RWPE1 (cell line): ENCODE data around the gene CLTB.
A peak's percentile ranks its signal among the peaks of the same experiment; 100 is the strongest.

ENCODE experiments used
- CTCF ChIA-PET: fragments of 350-600 bp; sonication (Branson Sonifier 250); formaldehyde crosslinking; extraction: SDS; loops from one replicate; lab custom pipeline; 2021; lab: Yijun Ruan, JAX
- POLR2A ChIA-PET: fragments of 400-600 bp; formaldehyde crosslinking; extraction: SDS; loops from one replicate; lab custom pipeline; 2020; ENCODE audit warnings: antibody characterized with exemption; ENCODE audit not compliant: low non-redundant PET; lab: Yijun Ruan, JAX
- DNase-seq: peaks from one replicate; pipeline ENCODE4 v3.0.0; 2012; ENCODE audit warnings: low spot score
- H3K27ac ChIP-seq: fragments of 450-650 bp; 2 replicates; pipeline ENCODE4 v1.5.1; 2017
- TF ChIP-seq, protein P1 (sequence below): fragments of 450-650 bp; conservative IDR thresholded peaks from 2 replicates; pipeline ENCODE4 v1.5.1; 2017; ENCODE audit warnings: low read depth, mild to moderate bottlenecking

The CLTB gene

DNA sequence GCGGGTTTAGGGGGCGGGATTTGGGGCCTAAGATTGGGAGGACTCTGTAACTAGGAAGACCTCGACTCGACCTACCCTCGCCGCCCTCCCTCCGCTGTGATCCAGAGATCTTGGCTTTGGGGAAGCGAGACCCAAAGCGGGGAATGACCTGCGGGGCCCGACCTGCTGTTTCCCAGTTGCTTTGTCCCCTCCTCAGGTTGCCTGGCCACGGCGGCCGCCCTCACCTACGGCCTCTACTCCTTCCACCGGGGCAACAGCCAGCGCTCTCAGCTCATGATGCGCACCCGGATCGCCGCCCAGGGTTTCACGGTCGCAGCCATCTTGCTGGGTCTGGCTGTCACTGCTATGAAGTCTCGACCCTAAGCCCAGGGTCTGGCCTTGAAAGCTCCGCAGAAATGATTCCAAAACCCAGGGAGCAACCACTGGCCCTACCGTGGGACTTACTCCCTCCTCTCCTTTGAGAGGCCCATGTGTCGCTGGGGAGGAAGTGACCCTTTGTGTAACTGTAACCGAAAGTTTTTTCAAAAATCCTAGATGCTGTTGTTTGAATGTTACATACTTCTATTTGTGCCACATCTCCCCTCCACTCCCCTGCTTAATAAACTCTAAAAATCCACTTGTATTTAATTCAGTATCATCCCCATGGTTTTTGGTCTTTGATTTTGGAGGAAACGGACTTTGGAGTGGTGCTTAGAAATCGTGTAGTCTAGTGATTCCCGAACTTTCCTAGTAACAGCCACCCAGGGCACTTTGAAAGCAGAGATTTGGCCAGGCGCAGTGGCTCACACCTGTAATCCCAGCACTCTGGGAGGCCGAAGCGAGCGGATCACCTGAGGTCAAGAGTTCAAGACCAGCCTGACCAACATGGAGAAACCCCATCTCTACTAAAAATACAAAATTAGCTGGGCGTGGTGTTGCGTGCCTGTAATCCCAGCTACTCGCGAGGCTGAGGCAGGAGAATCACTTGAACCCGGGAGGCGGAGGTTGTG lies 26.9 kb downstream of the CLTB start:
- H3K27ac ChIP-seq: peak overlapping the region; percentile 99
- TF ChIP-seq, protein P1, sequence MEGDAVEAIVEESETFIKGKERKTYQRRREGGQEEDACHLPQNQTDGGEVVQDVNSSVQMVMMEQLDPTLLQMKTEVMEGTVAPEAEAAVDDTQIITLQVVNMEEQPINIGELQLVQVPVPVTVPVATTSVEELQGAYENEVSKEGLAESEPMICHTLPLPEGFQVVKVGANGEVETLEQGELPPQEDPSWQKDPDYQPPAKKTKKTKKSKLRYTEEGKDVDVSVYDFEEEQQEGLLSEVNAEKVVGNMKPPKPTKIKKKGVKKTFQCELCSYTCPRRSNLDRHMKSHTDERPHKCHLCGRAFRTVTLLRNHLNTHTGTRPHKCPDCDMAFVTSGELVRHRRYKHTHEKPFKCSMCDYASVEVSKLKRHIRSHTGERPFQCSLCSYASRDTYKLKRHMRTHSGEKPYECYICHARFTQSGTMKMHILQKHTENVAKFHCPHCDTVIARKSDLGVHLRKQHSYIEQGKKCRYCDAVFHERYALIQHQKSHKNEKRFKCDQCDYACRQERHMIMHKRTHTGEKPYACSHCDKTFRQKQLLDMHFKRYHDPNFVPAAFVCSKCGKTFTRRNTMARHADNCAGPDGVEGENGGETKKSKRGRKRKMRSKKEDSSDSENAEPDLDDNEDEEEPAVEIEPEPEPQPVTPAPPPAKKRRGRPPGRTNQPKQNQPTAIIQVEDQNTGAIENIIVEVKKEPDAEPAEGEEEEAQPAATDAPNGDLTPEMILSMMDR: no peak
- DNase-seq: no peak
- ChIA-PET CTCF (interaction anchor here (0.7 to 1.1 kb wide), 3 partner anchors 21 to 58 kb away, joined by 3 read pairs; partner anchors contain the start of gene CLTB), POLR2A (interaction anchor here (0.6 to 1.8 kb wide), 3 partner anchors 11 to 100 kb away, joined by 3 to 7 read pairs (median 4); no protein-coding TSS in a partner anchor)

DNA sequence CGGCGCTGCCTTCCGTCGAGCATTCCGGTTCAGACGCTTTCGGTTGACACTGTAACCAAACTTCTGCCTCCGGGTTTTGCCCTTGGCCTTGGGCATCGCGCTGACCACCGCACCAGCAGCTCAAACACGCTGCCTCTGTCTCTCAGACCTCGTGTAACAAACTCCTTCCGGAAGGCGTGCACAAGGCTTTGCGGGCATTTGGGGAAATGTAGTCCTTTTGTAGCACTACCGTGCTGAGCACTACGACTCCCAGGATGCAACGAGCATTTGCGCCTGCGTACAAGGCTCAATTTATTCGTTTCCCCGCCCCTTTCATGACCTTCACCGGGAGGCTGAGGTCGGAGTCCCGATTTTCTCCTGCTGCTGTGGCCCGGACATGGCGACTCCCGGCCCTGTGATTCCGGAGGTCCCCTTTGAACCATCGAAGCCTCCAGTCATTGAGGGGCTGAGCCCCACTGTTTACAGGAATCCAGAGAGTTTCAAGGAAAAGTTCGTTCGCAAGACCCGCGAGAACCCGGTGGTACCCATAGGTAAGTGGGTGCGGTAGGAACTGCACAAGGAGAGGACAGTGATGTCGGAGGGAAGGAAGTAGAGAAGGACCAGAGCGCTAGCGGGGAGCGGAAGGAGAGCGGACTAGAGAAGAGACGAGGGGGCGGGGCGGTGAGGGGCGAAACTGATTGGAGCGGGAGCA lies 27.8 kb downstream of the CLTB start, which contains the start of the genes HIGD2A and NOP16:
Gene HIGD2A, plus strand, starts transcription at position 308 of the 691 bp plus-strand sequence. Its CDS starts 69 bp downstream, at position 377.
Gene NOP16, minus strand, starts transcription at position 155 of the 691 bp plus-strand sequence. Its CDS starts 59 bp downstream, at position 96.
- H3K27ac ChIP-seq: peak within 1 kb of the TSS; percentile 99
- TF ChIP-seq, protein P1: no peak
- ChIA-PET CTCF (interaction anchor here (0.6 to 1.1 kb wide), 5 partner anchors 22 to 924 kb away, joined by 3 read pairs; partner anchors contain the start of gene CLTB), POLR2A (interaction anchor here (1.8 kb wide), 1 partner anchor 18 kb away, joined by 4 read pairs; no protein-coding TSS in a partner anchor)
- peak; percentile 99 for DNase-seq

- peak; percentile 50 for DNase-seq
- peak overlapping the region; percentile 99 for H3K27ac ChIP-seq
- POLR2A ChIA-PET: interaction anchor here (1.8 kb wide), 1 partner anchor 18 kb away, joined by 4 read pairs; no protein-coding TSS in a partner anchor
- CTCF ChIA-PET: interaction anchor here (0.6 to 0.7 kb wide), 3 partner anchors 22 to 923 kb away, joined by 3 read pairs; no protein-coding TSS in a partner anchor
- TF ChIP-seq, protein P1: no peak
These were observed 28.3 kb downstream of the CLTB start for GRCh38 chr5:176388003-176388443.

- POLR2A ChIA-PET: no interaction called here
- CTCF ChIA-PET: interaction anchor here (0.5 kb wide), 1 partner anchor 599 kb away, joined by 4 read pairs; no protein-coding TSS in a partner anchor
- TF ChIP-seq, protein P1: no peak
- peak overlapping the region; percentile 99; the same call in 1 of the 2 replicates for H3K27ac ChIP-seq
- DNase-seq: no peak
These were observed 28.9 kb downstream of the CLTB start for GRCh38 chr5:176387384-176387925.

- DNase-seq: no peak
- ChIA-PET POLR2A (interaction anchor here (0.6 kb wide), 1 partner anchor 151 kb away, joined by 4 read pairs; the partner anchor contains the start of gene RNF44), CTCF (no interaction called here)
- no peak overlapping the region for H3K27ac ChIP-seq
- TF ChIP-seq, protein P1: no peak
These were observed 29.8 kb downstream of the CLTB start for GRCh38 chr5:176386491-176386890.
